Measurements from ENCODE around the gene CTSW.
"Not testable (repeated sequence)": the region's sequence is repeated elsewhere in the genome, so short reads cannot be mapped to it uniquely, and the experiment has no call there.

CTSW gene

GRCh38 chr11:65885808-65886536, 6.3 kb downstream of the CTSW start:
- DNase-seq (ENCODE audit: low spot score) = no peak
- FAIRE-seq = no peak

GRCh38 chr11:65886826-65887722, 7.4 kb downstream of the CTSW start:
- DNase-seq (ENCODE audit: low spot score) = no peak
- no peak for FAIRE-seq

DNA sequence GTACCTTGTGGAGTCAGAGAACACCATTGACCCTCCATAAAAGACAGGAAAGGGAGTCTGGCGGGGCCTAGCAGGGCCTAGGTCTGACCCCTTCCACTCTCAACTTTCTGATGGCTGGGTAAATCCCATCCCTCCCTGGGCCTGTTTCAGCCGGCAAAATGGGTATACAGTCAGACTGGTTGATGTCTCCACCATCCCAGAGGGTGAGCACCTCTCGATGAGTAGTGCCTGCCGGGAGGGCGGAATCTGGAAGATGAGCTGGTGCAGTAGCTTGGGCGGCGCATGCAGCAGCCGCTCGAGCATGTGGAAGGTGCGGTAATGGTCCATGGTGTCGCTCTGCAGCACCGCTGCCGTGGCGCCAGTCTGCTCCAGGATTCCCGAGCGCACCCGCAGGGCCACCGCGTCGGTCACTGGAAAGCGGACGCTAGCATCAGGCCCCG, 8.1 kb downstream of the CTSW start:
- peak; percentile 35 for DNase-seq (ENCODE audit: low spot score)
- FAIRE-seq = no peak

- DNase-seq (ENCODE audit: low spot score) (peak; percentile 88), FAIRE-seq (no peak)
Observed at GRCh38 chr11:65888163-65888814, 8.7 kb downstream of the CTSW start, which contains the start of gene FIBP. FIBP (minus strand) TSS chr11:65888471; CDS start chr11:65888418, 53 bp downstream.

DNA sequence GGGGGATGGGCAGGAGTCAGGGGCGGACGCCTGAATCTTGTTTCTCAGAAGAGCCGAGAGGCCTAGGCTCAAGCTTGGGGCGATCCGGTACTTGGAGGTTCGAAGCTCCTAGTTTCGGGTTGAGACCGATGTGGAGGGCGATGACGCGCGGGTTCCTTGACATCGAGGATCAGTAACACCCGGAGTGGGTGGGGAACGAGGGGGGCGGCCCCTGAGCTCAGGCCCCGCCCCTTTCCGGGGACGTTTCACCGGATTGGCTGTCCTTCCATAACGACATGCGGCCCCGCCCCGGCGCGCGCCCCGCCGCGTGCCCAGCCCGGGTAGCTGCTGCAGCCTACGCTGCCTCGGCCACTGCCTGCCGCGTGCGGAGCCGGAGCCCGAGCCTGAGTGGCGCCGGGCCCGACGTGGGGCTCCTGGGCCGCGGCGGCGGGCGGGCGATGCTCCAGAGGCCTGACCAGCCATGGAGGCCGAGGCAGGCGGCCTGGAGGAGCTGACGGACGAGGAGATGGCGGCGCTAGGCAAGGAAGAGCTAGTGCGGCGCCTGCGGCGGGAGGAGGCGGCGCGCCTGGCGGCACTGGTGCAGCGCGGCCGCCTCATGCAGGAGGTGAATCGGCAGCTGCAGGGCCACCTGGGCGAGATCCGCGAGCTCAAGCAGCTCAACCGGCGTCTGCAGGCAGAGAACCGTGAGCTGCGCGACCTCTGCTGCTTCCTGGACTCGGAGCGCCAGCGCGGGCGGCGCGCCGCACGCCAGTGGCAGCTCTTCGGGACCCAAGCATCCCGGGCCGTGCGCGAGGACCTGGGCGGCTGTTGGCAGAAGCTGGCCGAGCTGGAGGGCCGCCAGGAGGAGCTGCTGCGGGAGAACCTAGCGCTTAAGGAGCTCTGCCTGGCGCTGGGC, 10.9 kb downstream of the CTSW start, which contains the start of gene CCDC85B:
TSS of gene CCDC85B (plus strand) at position 350 of the 895 bp plus-strand sequence. CDS start at position 461, 111 bp downstream.
- FAIRE-seq = no peak
- DNase-seq (ENCODE audit: low spot score) = peak; percentile 85

- peak; percentile 45 for DNase-seq (ENCODE audit: low spot score)
- no peak for FAIRE-seq
Observed at GRCh38 chr11:65891219-65892136, 11.8 kb downstream of the CTSW start.

DNA sequence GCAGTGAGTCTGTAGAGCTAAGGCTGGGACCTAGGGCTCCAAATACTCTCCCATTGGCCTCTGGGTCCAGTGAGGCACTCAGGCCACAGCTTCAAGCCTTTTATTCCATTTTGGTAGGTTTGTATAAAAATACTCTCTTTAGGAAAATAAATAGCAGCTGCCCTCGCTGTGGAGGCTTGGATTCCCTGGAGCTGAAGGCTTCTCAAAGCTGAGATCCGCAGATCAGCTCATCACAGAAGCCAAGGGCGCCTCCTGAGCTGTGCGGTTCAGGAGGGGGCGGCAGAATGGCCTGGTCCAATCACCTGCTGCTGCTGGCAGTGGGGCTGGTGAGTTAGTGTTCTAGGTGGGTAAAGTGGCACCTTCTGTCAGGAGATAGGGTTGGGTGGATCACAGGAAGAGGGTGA, 12.5 kb downstream of the CTSW start:
- not testable (repeated sequence) for FAIRE-seq; DNase-seq (ENCODE audit: low spot score)

DNA sequence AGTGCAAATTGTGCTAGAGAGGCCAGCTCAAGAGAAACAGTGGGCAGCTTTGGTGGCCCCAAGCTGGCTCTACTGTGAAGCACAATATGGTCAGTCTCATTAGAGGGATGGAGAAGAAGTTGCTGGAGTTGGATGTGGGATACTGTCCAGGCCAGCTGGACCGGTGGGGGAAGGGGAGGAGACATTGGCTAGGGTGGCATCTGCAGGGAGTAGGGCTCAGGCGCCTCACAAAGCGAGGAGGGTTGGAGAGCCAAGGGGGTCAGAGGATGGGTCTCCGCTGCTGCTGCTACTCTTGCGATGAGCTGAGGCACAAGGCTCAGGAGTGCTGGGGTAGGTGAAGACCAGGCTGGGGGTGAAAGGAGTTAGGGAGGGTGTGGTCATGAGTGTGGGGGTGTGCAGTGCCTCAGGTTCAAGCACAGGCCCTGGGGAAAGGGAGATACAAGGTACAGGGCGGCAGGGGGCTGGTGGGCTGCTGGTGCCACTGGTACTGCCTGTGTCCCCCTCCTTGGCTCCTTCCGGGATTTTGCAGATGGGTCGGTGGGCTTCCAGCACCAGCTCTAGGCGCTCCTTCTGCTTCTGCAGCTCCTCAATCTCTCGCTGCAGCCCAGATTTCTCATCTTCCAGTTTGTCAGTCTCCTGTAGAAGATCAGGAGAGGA, 13.2 kb downstream of the CTSW start:
- no peak for DNase-seq (ENCODE audit: low spot score)
- FAIRE-seq = no peak

DNA sequence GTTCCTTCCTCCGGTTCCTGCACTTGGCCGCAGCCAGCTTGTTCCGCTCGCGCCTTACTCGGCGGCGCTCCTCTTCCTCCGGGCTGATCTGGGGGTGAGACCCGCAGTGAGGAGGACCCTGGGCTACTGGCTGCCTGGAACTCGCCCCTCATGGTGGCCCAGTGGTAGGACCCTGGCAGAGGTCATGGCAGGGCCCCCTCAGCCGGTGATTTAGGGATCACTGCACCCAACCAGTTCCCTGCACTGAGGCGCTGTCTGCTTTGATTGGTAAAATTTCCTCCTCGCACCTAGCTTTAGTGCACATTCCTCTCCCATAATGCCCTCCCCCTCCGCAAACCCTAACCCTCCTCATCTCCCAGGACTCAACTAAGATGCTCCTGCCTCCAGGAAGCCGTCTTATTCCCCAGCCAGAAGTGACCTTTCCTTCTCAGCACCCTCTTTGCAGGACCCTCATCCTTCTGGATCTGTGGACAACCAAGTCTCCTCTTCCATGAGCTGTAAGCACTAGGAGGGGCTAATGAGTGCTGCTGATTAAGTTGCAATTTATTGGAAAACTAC, 14.5 kb downstream of the CTSW start:
- FAIRE-seq = no peak
- no peak for DNase-seq (ENCODE audit: low spot score)

DNA sequence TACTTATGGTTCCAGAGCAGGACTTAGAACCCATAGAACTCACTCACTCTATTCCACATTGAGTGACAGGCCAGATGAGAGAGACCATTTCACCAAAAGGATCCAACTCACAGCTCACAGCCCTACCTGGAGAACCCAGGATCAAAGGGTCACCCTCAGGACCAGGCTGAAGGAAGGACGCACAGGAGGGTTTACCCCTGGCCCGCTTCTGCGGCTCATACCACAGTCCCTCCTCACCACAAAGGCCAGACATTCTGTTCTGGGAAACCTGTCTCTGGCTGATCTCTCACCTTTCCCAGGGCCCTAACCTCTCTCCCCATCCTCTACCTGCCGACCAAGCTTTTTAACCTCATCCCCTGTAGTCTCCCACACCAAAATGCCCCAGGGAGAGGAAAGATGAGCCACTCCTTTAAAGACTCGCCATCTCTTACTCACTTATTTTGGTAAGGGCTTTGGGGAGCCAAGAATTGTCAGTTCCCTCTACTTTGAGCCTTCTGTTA, 15.9 kb downstream of the CTSW start:
- no peak for FAIRE-seq
- DNase-seq (ENCODE audit: low spot score) = no peak

- DNase-seq (ENCODE audit: low spot score) (no peak), FAIRE-seq (no peak)
Observed at GRCh38 chr11:65896034-65896999, 16.7 kb downstream of the CTSW start.

DNA sequence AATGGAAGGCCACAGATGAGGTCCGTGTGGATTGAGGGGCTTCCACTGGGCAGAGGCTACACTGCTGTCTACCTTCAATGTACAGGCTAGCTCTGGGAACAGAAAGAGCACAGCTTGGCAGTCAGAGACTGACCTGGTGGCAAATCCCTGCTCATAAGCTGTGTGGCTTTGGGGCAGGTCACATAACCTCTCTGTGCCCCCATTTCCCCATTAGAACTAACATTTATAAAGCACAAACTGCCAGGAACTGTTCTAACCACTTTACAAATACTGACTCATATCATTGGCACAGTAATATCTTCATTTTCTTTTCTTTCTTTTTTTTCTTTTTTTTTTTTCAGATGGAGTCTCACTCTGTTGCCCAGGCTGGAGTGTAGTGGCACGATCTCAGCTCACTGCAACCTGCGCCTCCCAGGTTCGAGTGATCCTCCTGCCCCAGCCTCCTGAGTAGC, 17.4 kb downstream of the CTSW start:
- DNase-seq (ENCODE audit: low spot score) (no peak), FAIRE-seq (no peak)

DNA sequence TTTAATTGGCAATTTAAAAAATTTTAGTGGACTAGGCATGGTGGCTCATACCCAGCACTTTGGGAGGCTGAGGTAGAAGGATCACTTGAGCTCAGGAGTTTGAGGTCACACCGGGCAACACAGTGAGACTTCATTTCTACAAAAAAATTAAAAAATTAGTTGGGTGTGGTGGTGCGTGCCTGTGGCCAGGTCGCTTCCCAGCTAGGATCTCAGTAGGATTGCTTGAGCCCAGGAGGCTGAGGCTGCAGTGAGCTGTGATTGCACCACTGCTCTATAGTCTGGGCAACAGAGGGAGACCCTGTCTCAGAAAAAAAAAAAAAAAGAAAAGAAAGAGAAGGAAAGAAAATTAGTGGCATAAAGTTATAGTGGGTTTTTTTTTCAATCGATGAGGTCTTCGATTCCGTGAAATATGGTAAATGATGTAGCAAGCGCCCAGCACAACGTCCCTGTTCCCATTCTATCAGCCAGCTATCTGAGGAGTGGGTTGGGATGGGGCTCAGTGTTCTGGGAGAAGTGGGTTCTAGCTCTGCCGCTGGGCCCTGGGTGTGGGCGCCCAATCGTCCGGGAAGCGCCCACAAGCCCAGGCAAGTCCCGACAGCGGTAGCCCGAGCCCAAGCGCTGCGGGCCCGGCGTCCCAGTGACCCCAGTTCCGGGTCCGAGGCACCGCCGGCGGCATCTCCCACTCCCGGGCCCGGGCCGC, 19.2 kb downstream of the CTSW start:
- DNase-seq (ENCODE audit: low spot score) = no peak
- FAIRE-seq = no peak

DNA sequence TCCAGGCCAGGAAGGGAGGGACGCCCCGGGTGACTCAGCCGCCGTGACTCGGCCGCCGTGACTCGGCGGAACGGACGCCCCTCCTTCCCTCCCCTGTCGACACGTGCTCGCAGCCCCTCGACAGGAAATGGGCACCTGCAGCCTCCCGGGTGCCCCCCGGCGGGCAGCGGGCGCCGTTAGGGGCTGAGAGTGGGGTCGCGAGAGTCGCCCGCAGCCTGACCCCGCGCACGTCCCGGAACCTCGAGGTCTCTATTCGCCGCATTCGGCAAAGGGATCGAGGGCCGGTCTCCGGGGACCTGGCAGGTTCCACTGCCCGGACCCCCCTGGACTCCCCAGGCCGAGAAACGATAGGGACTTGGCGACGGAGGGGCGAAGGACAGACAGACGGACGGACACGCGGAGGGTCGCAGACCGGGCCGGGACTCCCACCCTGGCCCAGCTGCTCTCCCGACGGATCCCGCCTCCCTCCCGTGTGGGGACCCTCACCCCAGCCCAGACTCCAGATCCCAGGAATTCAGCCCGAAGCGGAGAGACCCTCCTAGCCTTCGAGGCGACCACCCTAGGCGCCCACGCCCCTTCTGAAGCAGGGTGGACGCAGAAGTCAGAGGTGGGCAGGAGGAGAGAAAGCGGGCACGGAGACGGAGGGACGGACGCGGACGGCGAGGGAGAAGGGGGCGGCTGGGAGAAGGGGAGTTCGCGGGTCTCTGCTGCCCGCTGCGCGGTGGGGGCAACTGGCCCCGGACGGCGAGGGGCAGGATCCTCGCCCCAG, 19.9 kb downstream of the CTSW start:
- no peak for FAIRE-seq
- peak; percentile 77 for DNase-seq (ENCODE audit: low spot score)

- DNase-seq (ENCODE audit: low spot score) (peak; percentile 88), FAIRE-seq (no peak)
Observed at GRCh38 chr11:65900125-65900898, 20.7 kb downstream of the CTSW start, which contains the start of gene FOSL1. FOSL1 (minus strand) TSS chr11:65900388; CDS start chr11:65900339, 49 bp downstream.

All from RCC 7860 (cell line).